ENCODE results near the gene KLHDC10.

DNA sequence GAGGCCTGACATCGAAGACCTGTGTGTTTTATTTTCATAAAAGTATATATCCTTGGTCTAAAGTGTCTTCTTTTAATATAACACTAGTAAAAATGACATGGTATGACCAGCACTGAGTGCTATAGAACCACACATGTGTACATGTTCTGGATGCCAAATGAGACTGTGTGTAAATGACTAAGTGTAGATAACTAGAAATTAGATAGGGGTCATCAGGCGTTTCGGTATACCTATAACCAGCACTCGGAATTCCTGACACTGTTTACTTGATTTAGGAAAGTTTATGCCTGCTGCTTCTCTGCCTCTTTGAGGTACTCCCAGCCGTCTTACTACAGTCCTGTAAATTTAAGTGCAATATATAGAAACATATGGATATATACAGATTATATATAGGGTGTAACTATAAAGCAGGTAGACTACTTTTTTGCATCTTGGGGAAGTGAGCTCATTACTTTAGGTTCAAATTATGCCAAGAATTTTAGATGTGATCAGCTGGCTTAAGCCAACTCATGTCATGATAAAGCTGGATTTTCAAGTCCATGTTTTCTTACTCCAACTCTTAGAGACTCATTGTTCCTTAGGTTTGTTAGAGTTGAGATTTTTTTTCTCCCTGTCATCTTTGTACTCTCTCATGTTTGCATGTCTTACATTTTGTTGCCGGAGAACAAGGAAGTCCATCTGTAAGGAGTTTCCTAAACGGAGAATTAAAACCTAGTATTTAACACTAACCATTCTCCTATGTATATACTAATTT is 62.9 kb downstream of the KLHDC10 start:
- TF ChIP-seq POLR2AphosphoS5 (IDR thresholded peaks at IDR 0.05; ENCODE audit: low read depth) (no peak), CTCF (conservative IDR thresholded peaks at IDR 0.05; ENCODE audit: low read depth in 2 of 2) (no peak), REST (IDR thresholded peaks at IDR 0.05; ENCODE audit: unreplicated experiment) (no peak)
